ENCODE measurements around the gene TMEM53. TPM values are rescaled to one million over a fixed set of nuclear protein-coding genes. Genes with fewer than 3 reads are reported as not detected.

Gene TMEM53
- total and polyA plus RNA-seq, 2 of the 8 experiments (the other 6 are each of a cell fraction or from before 2014, with no cell fraction given): 6.7 to 27.9 TPM

DNA sequence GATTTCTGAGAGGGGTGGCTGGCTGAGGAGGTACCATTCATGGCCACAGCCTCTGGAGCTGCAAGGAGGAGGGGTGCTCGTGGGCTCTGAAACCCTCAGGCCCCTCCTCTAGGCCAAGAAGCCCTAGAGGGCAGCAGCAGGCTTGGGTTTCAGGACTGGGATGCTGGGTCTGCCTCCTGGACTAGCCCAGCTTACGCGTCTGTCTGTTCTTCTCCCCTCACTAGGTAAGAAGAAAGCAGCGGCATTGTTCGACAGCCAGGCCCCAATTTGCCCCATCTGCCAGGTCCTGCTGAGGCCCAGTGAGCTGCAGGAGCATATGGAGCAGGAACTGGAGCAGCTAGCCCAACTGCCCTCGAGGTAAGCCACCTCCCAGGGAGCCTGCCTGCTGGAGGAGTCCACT is 60.3 kb downstream of the TMEM53 start:
- Histone ChIP-seq H3K27ac (ENCODE audit: low read depth, low read length) (no peak overlapping the region), H3K18ac (ENCODE audit: extremely low read depth, low read length) (no peak overlapping the region), H2BK15ac (ENCODE audit: low read length) (no peak overlapping the region), H3K4me1 (replicated peaks in 1 of 4; ENCODE audit: control insufficient read depth in 3 of 4, insufficient read depth in 4 of 4, low read length in 3 of 4) (peaks cover 2 to 25% (median 17%) of the 10 kb centered on the region in 4 experiments), H4K20me1 (replicated peaks in 1 of 2; ENCODE audit: control insufficient read depth in 1 of 2, insufficient read depth in 2 of 2, low read length in 2 of 2) (peaks cover 0 to 10% of the 10 kb centered on the region in 2 experiments), H2AK5ac (ENCODE audit: low read depth, low read length) (no peak overlapping the region), H2BK12ac (ENCODE audit: low read depth, low read length) (no peak overlapping the region), H4K8ac (ENCODE audit: extremely low read depth, insufficient read depth, low read length) (no peak overlapping the region), H3K4me2 (ENCODE audit: insufficient read depth in 1 of 2, low read depth in 2 of 2, low read length in 2 of 2) (no peak overlapping the region), H3K4me3 (ENCODE audit: extremely low read depth in 1 of 4, insufficient read depth in 2 of 4, low read depth in 3 of 4, low read length in 4 of 4) (no peak overlapping the region), H2AFZ (ENCODE audit: low read length) (no peak overlapping the region), H3K14ac (ENCODE audit: insufficient read length) (no peak overlapping the region), H3K27me3 (replicated peaks in 1 of 4; ENCODE audit: control insufficient read depth in 3 of 4, extremely low read depth in 1 of 4, insufficient read depth in 3 of 4, low read length in 3 of 4) (peaks cover 0 to 4% (median 2%) of the 10 kb centered on the region in 4 experiments; a peak in 3 of 7 replicates), H3K79me1 (ENCODE audit: low read depth, low read length) (no peaks in the 10 kb centered on the region; the same call in 1 of the 2 replicates), H3K56ac (replicated peaks; ENCODE audit: insufficient read length, low read depth, low read length) (no peak overlapping the region), H3K9me3 (ENCODE audit: insufficient read depth in 2 of 2, low read depth in 1 of 2, low read length in 1 of 2) (no peaks in the 10 kb centered on the region), H3K23me2 (ENCODE audit: low read depth, low read length) (peaks cover 9% of the 10 kb centered on the region; the same call in 1 of the 2 replicates), H2BK5ac (ENCODE audit: low read depth, low read length) (no peak overlapping the region), H3K79me2 (ENCODE audit: control insufficient read depth in 1 of 2, insufficient read depth in 2 of 2, low read length in 2 of 2) (no peaks in the 10 kb centered on the region), H3K36me3 (ENCODE audit: control insufficient read depth in 2 of 4, insufficient read depth in 4 of 4, low read length in 3 of 4) (peaks cover 0 to 4% (median under 1%) of the 10 kb centered on the region in 4 experiments; a peak in 1 of 8 replicates), H2BK120ac (replicated peaks; ENCODE audit: low read depth, low read length) (no peak overlapping the region), H3K4ac (replicated peaks; ENCODE audit: insufficient read length, low read depth, low read length) (no peak overlapping the region), H2BK20ac (ENCODE audit: low read length) (no peak overlapping the region), H4K91ac (replicated peaks; ENCODE audit: insufficient read length, low read length) (no peak overlapping the region), H3K23ac (ENCODE audit: insufficient read length) (no peak overlapping the region), H4K5ac (ENCODE audit: insufficient read length, low read depth, low read length) (no peak overlapping the region), H3K9ac (replicated peaks in 1 of 4; ENCODE audit: extremely low read depth in 1 of 4, low read depth in 3 of 4, low read length in 3 of 4) (no peak overlapping the region)
- CTCF ChIA-PET (ENCODE audit: partially characterized antibody): interaction anchor here (0.6 to 1.0 kb wide), 2 partner anchors 294 to 625 kb away, joined by 3 read pairs; no protein-coding TSS in a partner anchor
- DNase-seq (ENCODE audit: low read depth in 1 of 2, low spot score in 2 of 2) (no peak), FAIRE-seq (no peak)
- POLR2A ChIA-PET (ENCODE audit: partially characterized antibody): interaction anchor here (30.8 kb wide), 1 partner anchor 28 kb away, joined by 633 read pairs; no protein-coding TSS in a partner anchor
- WGBS, 2 experiments (ENCODE audit: extremely low coverage in 1 of 2, insufficient coverage in 1 of 2, insufficient read length in 1 of 2, insufficient replicate concordance in 2 of 2, low coverage in 1 of 2, low lambda C conversion rate in 2 of 2, missing lambda C conversion rate in 1 of 2): 91% methylated on average over 6 of the region's 6 CpGs; no CpG with 5 or more reads in 1 of the 2 experiments
- no peak for TF ChIP-seq CTBP2 (IDR thresholded peaks at IDR 0.05; ENCODE audit: borderline replicate concordance, insufficient read depth, insufficient read length, low read length)
- no peak for TF ChIP-seq BCL11A (IDR thresholded peaks at IDR 0.05; ENCODE audit: low read depth in 2 of 2, low read length in 2 of 2)
- TF ChIP-seq RXRA (IDR thresholded peaks at IDR 0.05; ENCODE audit: insufficient read depth, low read depth, low read length): no peak
- no peak for TF ChIP-seq CREB1 (IDR thresholded peaks at IDR 0.05)
- TF ChIP-seq RBBP5 (IDR thresholded peaks at IDR 0.05; ENCODE audit: borderline replicate concordance, low read depth, low read length): no peak
- TF ChIP-seq ZNF274 (IDR thresholded peaks at IDR 0.05; ENCODE audit: borderline replicate concordance, extremely low read depth, low read length): no peak
- no peak for TF ChIP-seq E2F6 (IDR thresholded peaks at IDR 0.05)
- no peak for TF ChIP-seq POLR2A (IDR thresholded peaks at IDR 0.05; ENCODE audit: control extremely low read depth in 1 of 2, low read depth in 2 of 2, low read length in 2 of 2)
- no peak for TF ChIP-seq JUN (IDR thresholded peaks at IDR 0.05; ENCODE audit: low read depth, low read length)
- no peak for TF ChIP-seq EGR1 (IDR thresholded peaks at IDR 0.05; ENCODE audit: borderline replicate concordance, low read depth, low read length)
- TF ChIP-seq TEAD4 (IDR thresholded peaks at IDR 0.05; ENCODE audit: low read depth, low read length): no peak
- TF ChIP-seq KDM1A (IDR thresholded peaks at IDR 0.05; ENCODE audit: borderline replicate concordance, low read length): no peak
- TF ChIP-seq KDM4A (IDR thresholded peaks at IDR 0.05; ENCODE audit: low read depth, low read length, severe bottlenecking): no peak
- TF ChIP-seq FOSL1 (IDR thresholded peaks at IDR 0.05; ENCODE audit: insufficient read depth, low read depth, low read length): no peak

Measured in H1 (cell line).